ENCODE measurements around the gene ZFPM1.

ZFPM1 gene

DNA sequence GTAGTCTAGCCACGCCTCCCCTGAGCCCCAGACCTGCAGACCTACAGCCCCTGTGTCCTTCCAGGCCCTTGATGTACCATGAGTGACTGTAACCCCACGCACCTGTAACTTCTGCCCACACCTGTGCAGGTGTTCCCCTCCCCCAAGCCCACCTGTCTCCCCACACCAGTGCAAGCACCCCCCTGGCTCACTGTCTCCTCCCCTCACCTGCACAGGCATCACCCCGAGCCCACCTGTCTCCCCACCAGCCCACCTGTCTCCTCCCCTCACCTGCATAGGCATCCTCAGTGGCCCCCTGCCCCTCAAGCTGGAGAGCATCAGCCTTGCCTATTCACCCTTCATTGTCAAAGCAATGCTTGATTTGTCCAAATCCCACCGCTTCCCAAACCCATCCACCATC is 84.8 kb downstream of the ZFPM1 start (continued):
- TF ChIP-seq RARB (CRISPR knock-in tag; IDR thresholded peaks at IDR 0.05) (no peak), BACH2 (CRISPR knock-in tag; IDR thresholded peaks at IDR 0.05; ENCODE audit: borderline replicate concordance) (no peak), ZFP30 (CRISPR knock-in tag; IDR thresholded peaks at IDR 0.05) (no peak), TCF4 (CRISPR knock-in tag; IDR thresholded peaks at IDR 0.05; ENCODE audit: borderline replicate concordance) (no peak), GLIS3 (CRISPR knock-in tag; IDR thresholded peaks at IDR 0.05) (no peak)

DNA sequence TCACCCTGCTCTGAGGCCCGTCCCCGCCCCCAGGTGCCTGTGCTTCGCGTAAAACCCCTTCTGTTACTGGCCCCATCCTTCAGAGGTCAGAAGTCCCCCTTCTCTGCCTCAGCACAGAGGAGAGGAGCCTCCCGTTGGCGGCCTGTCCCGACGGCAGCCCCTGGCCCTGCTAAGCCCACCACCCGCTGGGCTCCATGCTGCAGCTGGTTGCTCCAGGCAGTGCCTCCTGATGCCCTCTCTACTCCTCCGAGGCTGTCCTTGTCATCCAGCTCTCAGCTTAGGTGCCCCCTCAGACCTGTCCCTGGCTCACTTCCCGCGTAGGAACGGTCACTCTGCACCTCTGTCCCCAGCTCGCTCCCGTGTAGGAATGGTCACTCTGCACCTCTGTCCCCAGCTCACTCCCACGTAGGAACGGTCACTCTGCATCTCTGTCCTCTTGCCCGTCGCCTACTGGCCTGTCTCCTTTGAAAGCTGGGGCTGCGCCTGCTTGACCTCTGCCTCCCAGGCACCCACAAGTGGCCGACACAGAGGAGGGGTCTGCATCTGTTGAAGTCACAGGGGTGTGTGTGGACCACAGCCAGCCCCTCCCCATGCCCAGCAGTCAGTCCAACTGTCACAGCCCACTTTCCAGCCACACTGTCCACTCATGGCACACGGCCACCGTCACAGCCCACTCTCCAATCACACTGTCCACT is 85.4 kb downstream of the ZFPM1 start:
- no peak for TF ChIP-seq ISL1 (CRISPR knock-in tag; IDR thresholded peaks at IDR 0.05)
- no peak for TF ChIP-seq ZC3H10 (CRISPR knock-in tag; IDR thresholded peaks at IDR 0.05)
- no peak for TF ChIP-seq SNAI2 (CRISPR knock-in tag; IDR thresholded peaks at IDR 0.05)
- no peak for TF ChIP-seq ZNF565 (CRISPR knock-in tag; conservative IDR thresholded peaks at IDR 0.05; ENCODE audit: low read depth)
- TF ChIP-seq ZNF8 (CRISPR knock-in tag; IDR thresholded peaks at IDR 0.05) = no peak
- no peak for TF ChIP-seq BACH2 (CRISPR knock-in tag; IDR thresholded peaks at IDR 0.05; ENCODE audit: borderline replicate concordance)
- TF ChIP-seq ZFP3 (CRISPR knock-in tag; IDR thresholded peaks at IDR 0.05) = no peak
- TF ChIP-seq, protein P1, sequence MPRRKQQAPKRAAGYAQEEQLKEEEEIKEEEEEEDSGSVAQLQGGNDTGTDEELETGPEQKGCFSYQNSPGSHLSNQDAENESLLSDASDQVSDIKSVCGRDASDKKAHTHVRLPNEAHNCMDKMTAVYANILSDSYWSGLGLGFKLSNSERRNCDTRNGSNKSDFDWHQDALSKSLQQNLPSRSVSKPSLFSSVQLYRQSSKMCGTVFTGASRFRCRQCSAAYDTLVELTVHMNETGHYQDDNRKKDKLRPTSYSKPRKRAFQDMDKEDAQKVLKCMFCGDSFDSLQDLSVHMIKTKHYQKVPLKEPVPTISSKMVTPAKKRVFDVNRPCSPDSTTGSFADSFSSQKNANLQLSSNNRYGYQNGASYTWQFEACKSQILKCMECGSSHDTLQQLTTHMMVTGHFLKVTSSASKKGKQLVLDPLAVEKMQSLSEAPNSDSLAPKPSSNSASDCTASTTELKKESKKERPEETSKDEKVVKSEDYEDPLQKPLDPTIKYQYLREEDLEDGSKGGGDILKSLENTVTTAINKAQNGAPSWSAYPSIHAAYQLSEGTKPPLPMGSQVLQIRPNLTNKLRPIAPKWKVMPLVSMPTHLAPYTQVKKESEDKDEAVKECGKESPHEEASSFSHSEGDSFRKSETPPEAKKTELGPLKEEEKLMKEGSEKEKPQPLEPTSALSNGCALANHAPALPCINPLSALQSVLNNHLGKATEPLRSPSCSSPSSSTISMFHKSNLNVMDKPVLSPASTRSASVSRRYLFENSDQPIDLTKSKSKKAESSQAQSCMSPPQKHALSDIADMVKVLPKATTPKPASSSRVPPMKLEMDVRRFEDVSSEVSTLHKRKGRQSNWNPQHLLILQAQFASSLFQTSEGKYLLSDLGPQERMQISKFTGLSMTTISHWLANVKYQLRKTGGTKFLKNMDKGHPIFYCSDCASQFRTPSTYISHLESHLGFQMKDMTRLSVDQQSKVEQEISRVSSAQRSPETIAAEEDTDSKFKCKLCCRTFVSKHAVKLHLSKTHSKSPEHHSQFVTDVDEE (CRISPR knock-in tag; IDR thresholded peaks at IDR 0.05) = no peak
- TF ChIP-seq RARB (CRISPR knock-in tag; IDR thresholded peaks at IDR 0.05) = no peak
- TF ChIP-seq PPARA (CRISPR knock-in tag; IDR thresholded peaks at IDR 0.05; ENCODE audit: borderline replicate concordance) = no peak
- no peak for TF ChIP-seq TOX (CRISPR knock-in tag; IDR thresholded peaks at IDR 0.05; ENCODE audit: borderline replicate concordance)
- TF ChIP-seq ZNF70 (CRISPR knock-in tag; IDR thresholded peaks at IDR 0.05) = no peak
- no peak for TF ChIP-seq ARNTL (CRISPR knock-in tag; IDR thresholded peaks at IDR 0.05; ENCODE audit: borderline replicate concordance, low read depth)
- TF ChIP-seq ZFP30 (CRISPR knock-in tag; IDR thresholded peaks at IDR 0.05) = no peak
- peak; percentile 14; the same call in 2 of the 3 replicates for ATAC-seq

DNA sequence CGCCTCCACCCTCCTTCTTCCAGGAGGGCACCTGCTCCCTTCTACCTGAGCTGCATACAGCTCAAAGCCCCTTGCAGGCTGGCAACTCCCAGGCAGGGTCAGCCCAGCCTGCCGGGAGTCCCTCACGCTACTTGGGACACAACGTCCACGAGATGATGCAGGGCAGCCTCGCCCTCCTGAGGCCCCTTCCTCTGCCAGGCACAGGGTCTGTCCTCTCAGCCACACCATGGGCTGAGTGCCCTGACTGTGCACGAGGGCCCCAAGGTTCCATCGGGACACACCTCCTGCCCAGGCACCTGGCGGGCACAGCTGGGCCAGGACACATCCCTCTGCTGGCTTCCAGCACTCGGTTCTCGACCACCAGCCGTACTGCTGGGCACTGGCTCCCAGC is 86.2 kb downstream of the ZFPM1 start:
- no peak for ATAC-seq
- TF ChIP-seq, protein P1 (CRISPR knock-in tag; IDR thresholded peaks at IDR 0.05) = no peak
- TF ChIP-seq ZNF8 (CRISPR knock-in tag; IDR thresholded peaks at IDR 0.05) (no peak), SNAI2 (CRISPR knock-in tag; IDR thresholded peaks at IDR 0.05) (no peak), ESRRG (CRISPR knock-in tag; IDR thresholded peaks at IDR 0.05) (no peak), ZFP30 (CRISPR knock-in tag; IDR thresholded peaks at IDR 0.05) (no peak), ISL1 (CRISPR knock-in tag; IDR thresholded peaks at IDR 0.05) (no peak), TOX (CRISPR knock-in tag; IDR thresholded peaks at IDR 0.05; ENCODE audit: borderline replicate concordance) (no peak), ZNF565 (CRISPR knock-in tag; conservative IDR thresholded peaks at IDR 0.05; ENCODE audit: low read depth) (no peak), ZC3H10 (CRISPR knock-in tag; IDR thresholded peaks at IDR 0.05) (no peak), ZNF70 (CRISPR knock-in tag; IDR thresholded peaks at IDR 0.05) (no peak)
- TF ChIP-seq, protein P2, sequence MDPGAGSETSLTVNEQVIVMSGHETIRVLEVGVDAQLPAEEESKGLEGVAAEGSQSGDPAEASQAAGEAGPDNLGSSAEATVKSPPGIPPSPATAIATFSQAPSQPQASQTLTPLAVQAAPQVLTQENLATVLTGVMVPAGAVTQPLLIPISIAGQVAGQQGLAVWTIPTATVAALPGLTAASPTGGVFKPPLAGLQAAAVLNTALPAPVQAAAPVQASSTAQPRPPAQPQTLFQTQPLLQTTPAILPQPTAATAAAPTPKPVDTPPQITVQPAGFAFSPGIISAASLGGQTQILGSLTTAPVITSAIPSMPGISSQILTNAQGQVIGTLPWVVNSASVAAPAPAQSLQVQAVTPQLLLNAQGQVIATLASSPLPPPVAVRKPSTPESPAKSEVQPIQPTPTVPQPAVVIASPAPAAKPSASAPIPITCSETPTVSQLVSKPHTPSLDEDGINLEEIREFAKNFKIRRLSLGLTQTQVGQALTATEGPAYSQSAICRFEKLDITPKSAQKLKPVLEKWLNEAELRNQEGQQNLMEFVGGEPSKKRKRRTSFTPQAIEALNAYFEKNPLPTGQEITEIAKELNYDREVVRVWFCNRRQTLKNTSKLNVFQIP (CRISPR knock-in tag; IDR thresholded peaks at IDR 0.05; ENCODE audit: borderline replicate concordance, low read depth) = no peak

DNA sequence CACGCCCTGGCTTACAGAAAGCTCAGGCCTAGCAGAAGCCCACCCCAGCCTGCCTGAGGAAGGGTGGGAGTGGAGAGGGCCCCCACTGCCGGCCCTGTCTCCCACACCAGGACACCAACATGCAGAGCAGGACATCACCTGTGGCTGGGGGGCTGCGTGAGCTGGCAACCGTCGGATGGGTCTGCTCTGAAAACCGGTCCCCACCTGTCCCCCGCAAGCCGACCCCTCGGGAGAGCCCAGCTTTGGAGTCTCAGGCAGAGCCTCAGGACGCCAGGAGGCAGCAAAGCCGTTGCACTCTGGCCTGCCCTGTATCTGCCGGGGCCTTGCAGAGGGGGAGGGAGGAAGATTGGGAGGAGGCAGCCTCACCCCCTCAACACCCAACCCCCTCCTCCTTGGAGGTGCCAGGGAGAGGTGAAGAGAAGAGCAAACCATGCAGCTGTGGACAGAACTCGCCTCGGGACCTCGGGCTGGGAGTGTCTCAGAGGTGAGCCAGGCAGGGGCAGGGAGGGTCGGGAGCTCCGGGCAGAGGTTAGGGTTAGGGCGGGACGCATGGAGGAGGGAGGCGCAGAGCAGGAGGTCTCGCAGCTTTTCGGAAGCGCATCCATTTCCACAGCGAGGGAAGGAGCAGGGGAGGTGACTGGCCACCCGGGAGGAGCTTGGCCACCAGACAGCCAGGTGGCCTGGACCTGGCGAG is 86.7 kb downstream of the ZFPM1 start:
- peak; percentile 17; the same call in 2 of the 3 replicates for ATAC-seq
- TF ChIP-seq ISL1 (CRISPR knock-in tag; IDR thresholded peaks at IDR 0.05) = no peak
- no peak for TF ChIP-seq TCF4 (CRISPR knock-in tag; IDR thresholded peaks at IDR 0.05; ENCODE audit: borderline replicate concordance)
- TF ChIP-seq RARB (CRISPR knock-in tag; IDR thresholded peaks at IDR 0.05) = no peak
- TF ChIP-seq ZNF8 (CRISPR knock-in tag; IDR thresholded peaks at IDR 0.05) = no peak
- TF ChIP-seq, protein P3, sequence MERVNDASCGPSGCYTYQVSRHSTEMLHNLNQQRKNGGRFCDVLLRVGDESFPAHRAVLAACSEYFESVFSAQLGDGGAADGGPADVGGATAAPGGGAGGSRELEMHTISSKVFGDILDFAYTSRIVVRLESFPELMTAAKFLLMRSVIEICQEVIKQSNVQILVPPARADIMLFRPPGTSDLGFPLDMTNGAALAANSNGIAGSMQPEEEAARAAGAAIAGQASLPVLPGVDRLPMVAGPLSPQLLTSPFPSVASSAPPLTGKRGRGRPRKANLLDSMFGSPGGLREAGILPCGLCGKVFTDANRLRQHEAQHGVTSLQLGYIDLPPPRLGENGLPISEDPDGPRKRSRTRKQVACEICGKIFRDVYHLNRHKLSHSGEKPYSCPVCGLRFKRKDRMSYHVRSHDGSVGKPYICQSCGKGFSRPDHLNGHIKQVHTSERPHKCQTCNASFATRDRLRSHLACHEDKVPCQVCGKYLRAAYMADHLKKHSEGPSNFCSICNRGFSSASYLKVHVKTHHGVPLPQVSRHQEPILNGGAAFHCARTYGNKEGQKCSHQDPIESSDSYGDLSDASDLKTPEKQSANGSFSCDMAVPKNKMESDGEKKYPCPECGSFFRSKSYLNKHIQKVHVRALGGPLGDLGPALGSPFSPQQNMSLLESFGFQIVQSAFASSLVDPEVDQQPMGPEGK (CRISPR knock-in tag; IDR thresholded peaks at IDR 0.05; ENCODE audit: borderline replicate concordance) = no peak
- no peak for TF ChIP-seq ZFP3 (CRISPR knock-in tag; IDR thresholded peaks at IDR 0.05)
- no peak for TF ChIP-seq GLIS3 (CRISPR knock-in tag; IDR thresholded peaks at IDR 0.05)
- TF ChIP-seq BACH2 (CRISPR knock-in tag; IDR thresholded peaks at IDR 0.05; ENCODE audit: borderline replicate concordance) = no peak
- TF ChIP-seq TOX (CRISPR knock-in tag; IDR thresholded peaks at IDR 0.05; ENCODE audit: borderline replicate concordance) = no peak
- TF ChIP-seq, protein P2 (CRISPR knock-in tag; IDR thresholded peaks at IDR 0.05; ENCODE audit: borderline replicate concordance, low read depth) = no peak
- TF ChIP-seq ZFP30 (CRISPR knock-in tag; IDR thresholded peaks at IDR 0.05) = no peak
- no peak for TF ChIP-seq OSR1 (CRISPR knock-in tag; IDR thresholded peaks at IDR 0.05)
- no peak for TF ChIP-seq ZNF565 (CRISPR knock-in tag; conservative IDR thresholded peaks at IDR 0.05; ENCODE audit: low read depth)
- no peak for TF ChIP-seq ZC3H10 (CRISPR knock-in tag; IDR thresholded peaks at IDR 0.05)
- no peak for TF ChIP-seq ARNTL (CRISPR knock-in tag; IDR thresholded peaks at IDR 0.05; ENCODE audit: borderline replicate concordance, low read depth)
- TF ChIP-seq PPARA (CRISPR knock-in tag; IDR thresholded peaks at IDR 0.05; ENCODE audit: borderline replicate concordance) = no peak
